Endothelial cell of umbilical vein (primary cell): ENCODE measurements around the gene ASB1.

Experiments
- EZH2 ChIP-seq: IDR thresholded peaks from 2 replicates; pipeline ENCODE4 v1.6.1; 2012; ENCODE audit warnings: borderline replicate concordance, low read depth, mild to moderate bottlenecking, moderate library complexity, low read length, inconsistent platforms; ENCODE audit not compliant: severe bottlenecking
- MAX ChIP-seq: IDR thresholded peaks from 2 replicates; pipeline ENCODE4 v1.6.1; 2011; ENCODE audit not compliant: insufficient read depth, insufficient read length
- MYC ChIP-seq: IDR thresholded peaks from one replicate; pipeline ENCODE4 v1.6.1; 2011; ENCODE audit warnings: mild to moderate bottlenecking, low read depth, low read length
- POLR2A ChIP-seq: IDR thresholded peaks from 2 replicates; pipeline ENCODE4 v1.6.1; 2012; ENCODE audit warnings: low read depth, mild to moderate bottlenecking, control low read depth, low read length
- POLR2AphosphoS5 ChIP-seq: IDR thresholded peaks from 2 replicates; pipeline ENCODE4 v1.6.1; 2012; ENCODE audit warnings: low read depth, mild to moderate bottlenecking, control low read depth, low read length, moderate library complexity; ENCODE audit not compliant: insufficient read depth
- TF ChIP-seq, protein P1 (sequence below), 2 donors: IDR thresholded peaks; 1 replicate in 1 of 2; 2 replicates in 1 of 2; pipeline ENCODE4 v1.5.1; 2011; ENCODE audit warnings: low read length in 2 of 2, mild to moderate bottlenecking in 2 of 2, moderate library complexity in 2 of 2, control low read depth in 1 of 2, inconsistent platforms in 1 of 2, low read depth in 1 of 2; ENCODE audit not compliant: insufficient read depth in 1 of 2; ENCODE audit errors: extremely low read depth in 1 of 2

DNA sequence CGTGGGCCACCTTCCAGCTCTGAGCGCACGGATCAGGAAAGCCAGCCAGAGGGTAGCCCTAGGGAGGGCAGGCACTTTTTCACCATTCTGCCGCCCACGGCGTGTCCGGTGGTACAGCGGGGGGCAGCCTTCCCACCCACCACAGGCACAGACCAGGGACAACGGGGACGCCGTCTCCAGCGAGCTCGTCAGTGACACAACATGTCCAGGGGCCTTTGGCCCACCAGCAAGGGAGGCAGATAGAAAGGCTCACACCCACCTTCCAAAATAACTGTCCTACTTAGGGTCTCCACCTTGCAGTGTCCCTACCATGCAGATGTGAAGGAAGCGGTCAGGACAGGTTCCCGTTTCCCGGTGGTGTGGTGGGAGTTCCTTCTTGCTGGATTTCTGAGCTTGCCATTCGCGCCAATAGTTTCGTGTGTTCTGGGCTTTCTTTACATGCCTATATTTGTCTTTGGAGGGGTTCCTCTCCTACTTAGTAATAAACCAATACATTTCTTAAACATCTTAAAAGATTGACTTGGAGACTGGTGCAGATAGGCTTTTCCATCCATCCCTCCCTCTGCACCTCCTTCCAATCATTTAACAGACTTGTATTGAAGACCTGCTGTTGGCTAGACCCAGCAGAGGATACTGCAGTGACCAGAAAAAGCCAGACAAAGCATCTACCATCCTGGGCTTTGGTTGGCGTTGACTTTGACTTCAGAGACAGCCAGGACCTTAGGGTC lies 872 bp downstream of the ASB1 start:
- TF ChIP-seq POLR2AphosphoS5 (no peak), POLR2A (no peak), MAX (no peak), EZH2 (no peak), MYC (no peak)
- TF ChIP-seq, protein P1, sequence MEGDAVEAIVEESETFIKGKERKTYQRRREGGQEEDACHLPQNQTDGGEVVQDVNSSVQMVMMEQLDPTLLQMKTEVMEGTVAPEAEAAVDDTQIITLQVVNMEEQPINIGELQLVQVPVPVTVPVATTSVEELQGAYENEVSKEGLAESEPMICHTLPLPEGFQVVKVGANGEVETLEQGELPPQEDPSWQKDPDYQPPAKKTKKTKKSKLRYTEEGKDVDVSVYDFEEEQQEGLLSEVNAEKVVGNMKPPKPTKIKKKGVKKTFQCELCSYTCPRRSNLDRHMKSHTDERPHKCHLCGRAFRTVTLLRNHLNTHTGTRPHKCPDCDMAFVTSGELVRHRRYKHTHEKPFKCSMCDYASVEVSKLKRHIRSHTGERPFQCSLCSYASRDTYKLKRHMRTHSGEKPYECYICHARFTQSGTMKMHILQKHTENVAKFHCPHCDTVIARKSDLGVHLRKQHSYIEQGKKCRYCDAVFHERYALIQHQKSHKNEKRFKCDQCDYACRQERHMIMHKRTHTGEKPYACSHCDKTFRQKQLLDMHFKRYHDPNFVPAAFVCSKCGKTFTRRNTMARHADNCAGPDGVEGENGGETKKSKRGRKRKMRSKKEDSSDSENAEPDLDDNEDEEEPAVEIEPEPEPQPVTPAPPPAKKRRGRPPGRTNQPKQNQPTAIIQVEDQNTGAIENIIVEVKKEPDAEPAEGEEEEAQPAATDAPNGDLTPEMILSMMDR (IDR thresholded peaks at IDR 0.05; ENCODE audit: extremely low read depth in 1 of 2, insufficient read depth in 1 of 2, low read depth in 1 of 2, low read length in 2 of 2) = no peak
